WTC11 (cell line): ENCODE data around the gene TTC7B. TPM values are rescaled to one million over a fixed set of nuclear protein-coding genes. Genes with fewer than 3 reads are reported as not detected.
A peak's percentile ranks its signal among the peaks of the same experiment; 100 is the strongest.

Source experiments
- ATAC-seq: fragments of 200-7000 bp; cut with Tn5 transposase; 2 replicates; pipeline ENCODE4 v1.10.0; 2021; ENCODE audit warnings: mild to moderate bottlenecking, moderate library complexity
- CTCF ChIA-PET: fragments of 300-600 bp; sonication (Branson Sonifier 250); formaldehyde crosslinking; loops from one replicate; lab custom pipeline; 2021; ENCODE audit warnings: antibody characterized with exemption; lab: Charles Lee
- POLR2A ChIA-PET: fragments of 350-600 bp; sonication (Branson Sonifier 250); formaldehyde crosslinking; loops from one replicate; lab custom pipeline; 2021; ENCODE audit warnings: antibody characterized with exemption; lab: Charles Lee
- DNase-seq: peaks from one replicate; pipeline ENCODE4 v3.0.0; 2021; ENCODE audit warnings: low spot score
- H3K27ac Mint-ChIP-seq: 2 replicates; pipeline ENCODE4 v1.8.0; 2021; ENCODE audit warnings: mixed read lengths
- H3K27me3 Mint-ChIP-seq: 2 replicates; pipeline ENCODE4 v1.8.0; 2021; ENCODE audit warnings: low read depth, mild to moderate bottlenecking, moderate library complexity, mixed read lengths
- H3K36me3 Mint-ChIP-seq: 2 replicates; pipeline ENCODE4 v1.8.0; 2021; ENCODE audit warnings: mixed read lengths
- H3K4me1 Mint-ChIP-seq: 2 replicates; pipeline ENCODE4 v1.8.0; 2022; ENCODE audit warnings: mixed read lengths
- H3K4me3 Mint-ChIP-seq: 2 replicates; pipeline ENCODE4 v1.8.0; 2021; ENCODE audit warnings: mild to moderate bottlenecking, moderate library complexity, mixed read lengths
- H3K9me3 Mint-ChIP-seq: 2 replicates; pipeline ENCODE4 v1.8.0; 2021; ENCODE audit warnings: mixed read lengths
- EMX1 ChIP-seq: fragments of 250-450 bp; sonication (Bioruptor Pico); IDR thresholded peaks from 2 replicates; pipeline ENCODE4 v1.8.0; 2021; ENCODE audit warnings: mild to moderate bottlenecking
- ERG ChIP-seq: fragments of 250-450 bp; sonication (Bioruptor Pico); IDR thresholded peaks from 2 replicates; pipeline ENCODE4 v1.8.0; 2021; ENCODE audit warnings: mild to moderate bottlenecking
- ETV6 ChIP-seq: sonication (generic); formaldehyde crosslinking; IDR thresholded peaks from 2 replicates; pipeline ENCODE4 v1.8.1; 2022; ENCODE audit warnings: mild to moderate bottlenecking, missing genetic modification reagents
- FOXP1 ChIP-seq: sonication (generic); formaldehyde crosslinking; IDR thresholded peaks from 2 replicates; pipeline ENCODE4 v1.8.0; 2022; ENCODE audit warnings: missing genetic modification reagents, mild to moderate bottlenecking, moderate library complexity, borderline replicate concordance
- GRHL2 ChIP-seq: fragments of 250-450 bp; sonication (Bioruptor Pico); IDR thresholded peaks from 2 replicates; pipeline ENCODE4 v1.8.0; 2022; ENCODE audit warnings: mild to moderate bottlenecking, moderate library complexity; ENCODE audit not compliant: insufficient replicate concordance, severe bottlenecking
- HMGXB4 ChIP-seq: sonication (generic); formaldehyde crosslinking; IDR thresholded peaks from 2 replicates; pipeline ENCODE4 v1.8.1; 2023; ENCODE audit warnings: mild to moderate bottlenecking, moderate library complexity, missing genetic modification reagents
- MXD4 ChIP-seq: fragments of 250-450 bp; sonication (Bioruptor Pico); IDR thresholded peaks from 2 replicates; pipeline ENCODE4 v1.8.0; 2021; ENCODE audit warnings: mild to moderate bottlenecking, moderate library complexity, borderline replicate concordance
- NFATC4 ChIP-seq: fragments of 250-450 bp; sonication (Bioruptor Pico); IDR thresholded peaks from 2 replicates; pipeline ENCODE4 v1.9.0; 2021; ENCODE audit warnings: mild to moderate bottlenecking
- NR3C1 ChIP-seq: sonication (generic); formaldehyde crosslinking; conservative IDR thresholded peaks from 2 replicates; pipeline ENCODE4 v1.8.1; 2023; ENCODE audit warnings: low read depth, mild to moderate bottlenecking, missing genetic modification reagents
- OVOL2 ChIP-seq: fragments of 250-450 bp; sonication (Bioruptor Pico); IDR thresholded peaks from 2 replicates; pipeline ENCODE4 v1.9.0; 2021; ENCODE audit warnings: mild to moderate bottlenecking, borderline replicate concordance
- TCF7 ChIP-seq: sonication (generic); formaldehyde crosslinking; IDR thresholded peaks from 2 replicates; pipeline ENCODE4 v1.8.0; 2022; ENCODE audit warnings: mild to moderate bottlenecking, low read depth, missing genetic modification reagents, moderate library complexity
- TP53 ChIP-seq: sonication (generic); formaldehyde crosslinking; IDR thresholded peaks from 2 replicates; pipeline ENCODE4 v1.8.1; 2023; ENCODE audit warnings: mild to moderate bottlenecking, missing genetic modification reagents
- ZNF219 ChIP-seq: sonication (generic); formaldehyde crosslinking; IDR thresholded peaks from 2 replicates; pipeline ENCODE4 v1.8.0; 2023; ENCODE audit warnings: missing genetic modification reagents, mild to moderate bottlenecking, borderline replicate concordance
- ZNF263 ChIP-seq: sonication (generic); formaldehyde crosslinking; IDR thresholded peaks from 2 replicates; pipeline ENCODE4 v1.8.1; 2022; ENCODE audit warnings: low read depth, mild to moderate bottlenecking, moderate library complexity, missing genetic modification reagents
- ZNF396 ChIP-seq: fragments of 250-450 bp; sonication (Bioruptor Pico); IDR thresholded peaks from 2 replicates; pipeline ENCODE4 v1.8.0; 2021; ENCODE audit warnings: mild to moderate bottlenecking, moderate library complexity, borderline replicate concordance
- ZNF416 ChIP-seq: fragments of 250-450 bp; sonication (Bioruptor Pico); IDR thresholded peaks from 2 replicates; pipeline ENCODE4 v1.9.0; 2021; ENCODE audit warnings: mild to moderate bottlenecking, inconsistent platforms
- ZNF425 ChIP-seq: fragments of 250-450 bp; sonication (Bioruptor Pico); conservative IDR thresholded peaks from 2 replicates; pipeline ENCODE4 v1.9.0; 2021; ENCODE audit warnings: mild to moderate bottlenecking
- total RNA-seq: library from RNA; stranded (reverse); gene quantifications from 3 replicates; pipeline ENCODE4 v1.2.3, GENCODE V29; 2021
- TF ChIP-seq, protein P1 (sequence below): sonication (generic); formaldehyde crosslinking; IDR thresholded peaks from 2 replicates; pipeline ENCODE4 v1.8.1; 2022; ENCODE audit warnings: low read depth, mild to moderate bottlenecking, moderate library complexity, missing genetic modification reagents, borderline replicate concordance
- TF ChIP-seq, protein P2 (sequence below): fragments of 250-450 bp; sonication (Bioruptor Pico); IDR thresholded peaks from 2 replicates; pipeline ENCODE4 v1.9.0; 2021; ENCODE audit warnings: moderate library complexity, mild to moderate bottlenecking, inconsistent platforms, borderline replicate concordance
- TF ChIP-seq, protein P3 (sequence below): fragments of 250-450 bp; sonication (Bioruptor Pico); IDR thresholded peaks from 2 replicates; pipeline ENCODE4 v1.9.0; 2021; ENCODE audit warnings: mild to moderate bottlenecking
- TF ChIP-seq, protein P4 (sequence below): sonication (generic); formaldehyde crosslinking; IDR thresholded peaks from 2 replicates; pipeline ENCODE4 v1.8.1; 2023; ENCODE audit warnings: mild to moderate bottlenecking, missing genetic modification reagents, moderate library complexity

The TTC7B gene
- total RNA-seq, 1 experiment from 2014 or later: 27.6 TPM

DNA sequence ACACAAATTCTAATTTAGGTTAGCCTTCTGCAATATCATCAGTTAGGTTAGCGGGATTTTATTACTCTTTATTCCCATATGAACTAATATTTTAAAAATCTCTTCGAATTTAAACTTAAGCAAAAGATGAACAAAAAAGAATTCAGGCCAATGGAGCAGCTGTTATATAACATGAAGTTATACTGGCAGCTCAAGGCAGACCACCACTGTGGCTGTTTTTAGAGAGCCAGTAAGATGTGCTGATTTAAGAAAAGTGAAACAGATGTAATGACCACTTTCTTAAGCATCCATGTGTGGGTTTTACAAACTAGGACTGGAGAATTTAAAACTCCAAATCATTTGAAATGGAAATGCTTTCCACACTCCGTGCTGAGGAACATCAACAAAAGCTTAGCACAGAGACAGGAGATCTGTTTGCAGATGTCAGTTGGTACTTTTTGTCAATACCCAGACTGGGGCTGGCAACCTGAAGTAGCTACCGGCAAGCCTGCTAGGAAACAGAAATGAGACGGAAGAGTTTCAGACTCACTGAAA is 164.9 kb downstream of the TTC7B start:
- no peak overlapping the region for H3K4me3 Mint-ChIP-seq
- TF ChIP-seq, protein P1, sequence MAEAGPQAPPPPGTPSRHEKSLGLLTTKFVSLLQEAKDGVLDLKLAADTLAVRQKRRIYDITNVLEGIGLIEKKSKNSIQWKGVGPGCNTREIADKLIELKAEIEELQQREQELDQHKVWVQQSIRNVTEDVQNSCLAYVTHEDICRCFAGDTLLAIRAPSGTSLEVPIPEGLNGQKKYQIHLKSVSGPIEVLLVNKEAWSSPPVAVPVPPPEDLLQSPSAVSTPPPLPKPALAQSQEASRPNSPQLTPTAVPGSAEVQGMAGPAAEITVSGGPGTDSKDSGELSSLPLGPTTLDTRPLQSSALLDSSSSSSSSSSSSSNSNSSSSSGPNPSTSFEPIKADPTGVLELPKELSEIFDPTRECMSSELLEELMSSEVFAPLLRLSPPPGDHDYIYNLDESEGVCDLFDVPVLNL (CRISPR knock-in tag): no peak
- TF ChIP-seq ZNF219 (CRISPR knock-in tag): no peak
- no peak for TF ChIP-seq ERG (CRISPR knock-in tag)
- TF ChIP-seq ZNF263 (CRISPR knock-in tag): no peak
- no peak for TF ChIP-seq EMX1 (CRISPR knock-in tag)
- no peak for TF ChIP-seq ZNF396 (CRISPR knock-in tag)
- no peak for TF ChIP-seq GRHL2 (CRISPR knock-in tag)
- no peak for TF ChIP-seq MXD4 (CRISPR knock-in tag)
- TF ChIP-seq TP53: no peak
- TF ChIP-seq NFATC4 (CRISPR knock-in tag): no peak
- TF ChIP-seq, protein P2, sequence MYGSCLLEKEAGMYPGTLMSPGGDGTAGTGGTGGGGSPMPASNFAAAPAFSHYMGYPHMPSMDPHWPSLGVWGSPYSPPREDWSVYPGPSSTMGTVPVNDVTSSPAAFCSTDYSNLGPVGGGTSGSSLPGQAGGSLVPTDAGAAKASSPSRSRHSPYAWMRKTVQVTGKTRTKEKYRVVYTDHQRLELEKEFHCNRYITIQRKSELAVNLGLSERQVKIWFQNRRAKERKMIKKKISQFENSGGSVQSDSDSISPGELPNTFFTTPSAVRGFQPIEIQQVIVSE (CRISPR knock-in tag): no peak
- TF ChIP-seq FOXP1 (CRISPR knock-in tag): no peak
- TF ChIP-seq TCF7 (CRISPR knock-in tag): no peak
- TF ChIP-seq, protein P3, sequence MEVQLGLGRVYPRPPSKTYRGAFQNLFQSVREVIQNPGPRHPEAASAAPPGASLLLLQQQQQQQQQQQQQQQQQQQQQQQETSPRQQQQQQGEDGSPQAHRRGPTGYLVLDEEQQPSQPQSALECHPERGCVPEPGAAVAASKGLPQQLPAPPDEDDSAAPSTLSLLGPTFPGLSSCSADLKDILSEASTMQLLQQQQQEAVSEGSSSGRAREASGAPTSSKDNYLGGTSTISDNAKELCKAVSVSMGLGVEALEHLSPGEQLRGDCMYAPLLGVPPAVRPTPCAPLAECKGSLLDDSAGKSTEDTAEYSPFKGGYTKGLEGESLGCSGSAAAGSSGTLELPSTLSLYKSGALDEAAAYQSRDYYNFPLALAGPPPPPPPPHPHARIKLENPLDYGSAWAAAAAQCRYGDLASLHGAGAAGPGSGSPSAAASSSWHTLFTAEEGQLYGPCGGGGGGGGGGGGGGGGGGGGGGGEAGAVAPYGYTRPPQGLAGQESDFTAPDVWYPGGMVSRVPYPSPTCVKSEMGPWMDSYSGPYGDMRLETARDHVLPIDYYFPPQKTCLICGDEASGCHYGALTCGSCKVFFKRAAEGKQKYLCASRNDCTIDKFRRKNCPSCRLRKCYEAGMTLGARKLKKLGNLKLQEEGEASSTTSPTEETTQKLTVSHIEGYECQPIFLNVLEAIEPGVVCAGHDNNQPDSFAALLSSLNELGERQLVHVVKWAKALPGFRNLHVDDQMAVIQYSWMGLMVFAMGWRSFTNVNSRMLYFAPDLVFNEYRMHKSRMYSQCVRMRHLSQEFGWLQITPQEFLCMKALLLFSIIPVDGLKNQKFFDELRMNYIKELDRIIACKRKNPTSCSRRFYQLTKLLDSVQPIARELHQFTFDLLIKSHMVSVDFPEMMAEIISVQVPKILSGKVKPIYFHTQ: no peak
- TF ChIP-seq, protein P4, sequence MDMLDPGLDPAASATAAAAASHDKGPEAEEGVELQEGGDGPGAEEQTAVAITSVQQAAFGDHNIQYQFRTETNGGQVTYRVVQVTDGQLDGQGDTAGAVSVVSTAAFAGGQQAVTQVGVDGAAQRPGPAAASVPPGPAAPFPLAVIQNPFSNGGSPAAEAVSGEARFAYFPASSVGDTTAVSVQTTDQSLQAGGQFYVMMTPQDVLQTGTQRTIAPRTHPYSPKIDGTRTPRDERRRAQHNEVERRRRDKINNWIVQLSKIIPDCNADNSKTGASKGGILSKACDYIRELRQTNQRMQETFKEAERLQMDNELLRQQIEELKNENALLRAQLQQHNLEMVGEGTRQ (CRISPR knock-in tag): no peak
- H3K36me3 Mint-ChIP-seq: no peaks in the 10 kb centered on the region; the same call in 1 of the 2 replicates
- DNase-seq (no peak), ATAC-seq (no peak)
- CTCF ChIA-PET: no interaction called here
- peaks cover 53% of the 10 kb centered on the region for H3K4me1 Mint-ChIP-seq
- POLR2A ChIA-PET: interaction anchor here (1.1 kb wide), 1 partner anchor 9 kb away, joined by 3 read pairs; no protein-coding TSS in a partner anchor
- H3K27ac Mint-ChIP-seq: peak overlapping the region; percentile 10
- H3K9me3 Mint-ChIP-seq: no peaks in the 10 kb centered on the region
- H3K27me3 Mint-ChIP-seq: no peaks in the 10 kb centered on the region

DNA sequence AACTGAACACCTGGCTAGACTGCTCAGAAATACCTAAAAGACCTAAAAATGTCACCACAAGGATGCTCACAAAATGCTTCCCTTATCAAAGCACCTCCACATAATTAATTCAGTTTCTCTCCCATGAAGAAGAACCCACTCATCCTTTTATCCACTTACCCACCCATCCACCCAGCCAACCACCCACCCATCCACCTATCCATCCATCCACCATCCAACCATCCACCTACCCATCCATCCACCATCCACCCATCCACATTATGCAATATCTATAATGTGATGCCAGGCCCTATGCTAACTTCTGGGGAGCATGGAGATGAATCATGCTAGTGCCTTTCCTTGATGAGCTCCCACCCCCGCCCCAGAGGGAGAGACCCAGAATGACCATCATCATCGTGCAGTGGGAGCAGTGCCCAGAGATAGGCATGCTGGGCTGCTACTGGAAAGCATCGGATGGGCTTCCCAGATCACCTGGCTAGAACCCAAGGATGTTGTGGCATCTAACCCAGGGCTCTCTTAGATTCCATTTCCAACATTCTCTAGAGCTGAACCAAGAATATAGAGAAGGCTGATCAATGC is 166.6 kb downstream of the TTC7B start:
- ChIA-PET CTCF (interaction anchor here (0.7 kb wide), 1 partner anchor 75 kb away, joined by 3 read pairs; no protein-coding TSS in a partner anchor), POLR2A (no interaction called here)
- Mint-ChIP-seq H3K9me3 (no peaks in the 10 kb centered on the region), H3K4me1 (peaks cover 60% of the 10 kb centered on the region), H3K27ac (peak overlapping the region; percentile 73; the same call in 1 of the 2 replicates), H3K4me3 (no peak overlapping the region), H3K27me3 (no peaks in the 10 kb centered on the region), H3K36me3 (no peaks in the 10 kb centered on the region; the same call in 1 of the 2 replicates)
- no peak for ATAC-seq
- no peak for DNase-seq
- no peak for TF ChIP-seq HMGXB4 (CRISPR knock-in tag)
- no peak for TF ChIP-seq OVOL2 (CRISPR knock-in tag)
- TF ChIP-seq ZNF425 (CRISPR knock-in tag): no peak
- no peak for TF ChIP-seq ETV6
- no peak for TF ChIP-seq NR3C1 (CRISPR knock-in tag)
- TF ChIP-seq, protein P4 (CRISPR knock-in tag): no peak
- TF ChIP-seq ZNF416 (CRISPR knock-in tag): no peak
